SH-SY5Y (cell line): ENCODE results near the gene XPR1.

Experiments used
- GATA2 ChIP-seq: IDR thresholded peaks from 2 replicates; pipeline ENCODE4 v1.6.1; 2011; ENCODE audit warnings: mild to moderate bottlenecking, low read depth, low read length
- GATA3 ChIP-seq: IDR thresholded peaks from 2 replicates; pipeline ENCODE4 v1.6.1; 2011; ENCODE audit warnings: low read depth, mild to moderate bottlenecking, low read length, moderate library complexity

- TF ChIP-seq GATA2 (no peak), GATA3 (no peak)
Measured at GRCh38 chr1:180779584-180779983, 147.8 kb downstream of the XPR1 start.
